Heart right ventricle (tissue), 16 donors: ENCODE data around the gene C19orf47. TPM values are rescaled to one million over a fixed set of nuclear protein-coding genes. Genes with fewer than 3 reads are reported as not detected.

Source experiments
- ATAC-seq, 8 donors: fragments of 200-7000 bp; cut with Tn5 transposase; one replicate each; pipeline ENCODE4 v1.9.1; 2020; ENCODE audit warnings: mild to moderate bottlenecking in 8 of 8, moderate library complexity in 8 of 8, moderate number of reproducible peaks in 1 of 8
- DNase-seq, 2 donors: peaks; one replicate each; pipeline ENCODE4 v3.0.0-alpha.2; 2020
- H3K27ac ChIP-seq, 10 donors: fragments of 200-600 bp; sonication (generic) in 2 of 10; one replicate each; pipeline versions ENCODE4 v1.5.0 to v1.8.0; 2020 to 2022; ENCODE audit warnings: mild to moderate bottlenecking in 3 of 10
- H3K27me3 ChIP-seq, 7 donors: fragments of 200-600 bp; one replicate each; pipeline ENCODE4 v1.8.0; 2021 to 2022; ENCODE audit warnings: mild to moderate bottlenecking in 2 of 7
- H3K36me3 ChIP-seq, 9 donors: fragments of 200-600 bp; sonication (generic) in 1 of 9; one replicate each; pipeline versions ENCODE4 v1.5.0 to v1.8.0; 2020 to 2022; ENCODE audit warnings: mild to moderate bottlenecking in 2 of 9
- H3K4me1 ChIP-seq, 9 donors: fragments of 200-600 bp; sonication (generic) in 1 of 9; one replicate each; pipeline versions ENCODE4 v1.5.0 to v1.8.0; 2020 to 2022; ENCODE audit warnings: mild to moderate bottlenecking in 4 of 9
- H3K4me3 ChIP-seq, 10 donors: fragments of 200-600 bp; sonication (generic) in 2 of 10; one replicate each; pipeline versions ENCODE4 v1.5.0 to v1.8.0; 2020 to 2022; ENCODE audit warnings: mild to moderate bottlenecking in 7 of 10, moderate library complexity in 2 of 10
- H3K9me3 ChIP-seq, 11 donors: fragments of 200-600 bp in 10 of 11; sonication (generic) in 2 of 11; one replicate each; pipeline versions ENCODE4 v1.5.0 to v1.8.0; 2013 to 2022; ENCODE audit warnings: mild to moderate bottlenecking in 2 of 11, control low read depth in 1 of 11, moderate library complexity in 1 of 11
- CTCF ChIP-seq, 9 donors: fragments of 200-600 bp; sonication (generic) in 2 of 9; IDR thresholded peaks; one replicate each; pipeline versions ENCODE4 v1.5.0 to v1.8.0; 2021 to 2022; ENCODE audit warnings: antibody characterized with exemption in 9 of 9, mild to moderate bottlenecking in 5 of 9, moderate library complexity in 1 of 9
- WGBS, 2 donors: extraction: QIAGEN DNeasy Blood & Tissue Kit; methylation state at CpG; one replicate each; pipeline ENCODE4 v1.1.7; 2013; ENCODE audit warnings: inconsistent platforms in 1 of 2; 5-methylcytosine and 5-hydroxymethylcytosine counted together
- intact Hi-C, 10 donors: fragments of 100-400 bp; cut with DNase I; formaldehyde crosslinking; loops; one replicate each; pipeline versions ENCODE4 v1.11.1 to v1.14.2; 2022
- polyA plus RNA-seq, 2 donors: library from polyadenylated mRNA; stranded (reverse); fragments of 200-250 nt; gene quantifications; one replicate each; pipeline ENCODE4 v1.2.3, GENCODE V29; 2013
- total RNA-seq, 10 donors: library from RNA; stranded (reverse); fragmentation: NEBNext Ultra II Directional in 3 of 10; extraction: Animal tissue kit (Norgen Biotek cat#: 25700) in 3 of 10; gene quantifications; one replicate each; pipeline versions ENCODE4 v1.2.1 to v1.2.4, GENCODE V29; 2021 to 2023
- donor health status: Arrhythmogenic right ventricular cardiomyopathy.
- donor health status: ischemic (EF 13 %, LVEDD 7.1; RV severe dilation, severe dysfunction).
- donor health status: healthy with polysubstance abuse.
- donor health status: DM: no; HTN: yes; CAD: no.
- donor health status: DM: no; HTN: no; CAD: no.
- donor health status: ischemic (EF 25% LVEDD 6.9; RV normal size, moderate dysfunction).
- donor health status: ischemic (EF 25% LVEDD 5.7; RV mildly dilated, moderate dysfunction).
- donor health status: healthy.
- donor health status: DM: yes; HTN: yes; CAD: no.
- donor health status: Ischemic cardiomyopathy.
- donor health status: ischemic (EF 35%, LVEDD 5.7; RV mildly dilated, moderate dysfunction).
- donor health status: nonischemic (EF 11% LVEDD 7.7; RV severe dilation, severe dysfunction).
- donor health status: DM: yes; HTN: yes; CAD: no.
- donor health status: PGD.
- donor health status: ischemic (EF 29% LVEDD 5.4; RV normal size, mild dysfunction).
- donor health status: nonischemic (EF 23%, LVEDD 6.1; RV moderate dilation, normal function).

The C19orf47 gene
- total and polyA plus RNA-seq, 12 donors, result 138 to 347 (median 150) TPM

- no peaks in the 10 kb centered on the region for H3K27me3 ChIP-seq
- H3K4me3 ChIP-seq, result no peak overlapping the region
- no peak overlapping the region for H3K27ac ChIP-seq
- H3K36me3 ChIP-seq, result peaks cover 0 to 3% (median 0%) of the 10 kb centered on the region in 9 donors
- H3K9me3 ChIP-seq, result no peaks in the 10 kb centered on the region
- 89 to 91% methylated on average over 14 of the region's 14 CpGs for WGBS, 2 donors
- intact Hi-C loops, result loop anchor here in 3 of 10 donors (5.0 kb wide), 2 partner anchors 39 to 44 kb away; no protein-coding TSS in a partner anchor
- TF ChIP-seq CTCF (IDR thresholded peaks at IDR 0.05), result no peak
- no peak for ATAC-seq
- H3K4me1 ChIP-seq, result peaks cover 0 to 6% (median 0%) of the 10 kb centered on the region in 9 donors
- no peak for DNase-seq
Measured at GRCh38 chr19:40395956-40396355, 47.8 kb upstream of the C19orf47 start.

- H3K27ac ChIP-seq, result no peak overlapping the region
- H3K9me3 ChIP-seq, result no peaks in the 10 kb centered on the region
- intact Hi-C loops, result loop anchor here in 3 of 10 donors (5.0 kb wide), 2 partner anchors 38 to 43 kb away; no protein-coding TSS in a partner anchor
- ATAC-seq (no peak), DNase-seq (no peak)
- no peaks in the 10 kb centered on the region for H3K27me3 ChIP-seq
- H3K36me3 ChIP-seq, result peaks cover 0 to 3% (median 0%) of the 10 kb centered on the region in 9 donors
- 81 to 83% methylated on average over 12 to 13 of the region's 13 CpGs for WGBS, 2 donors
- H3K4me1 ChIP-seq, result peaks cover 0 to 6% (median 0%) of the 10 kb centered on the region in 9 donors
- H3K4me3 ChIP-seq, result no peak overlapping the region
- TF ChIP-seq CTCF (IDR thresholded peaks at IDR 0.05), result no peak
Measured at GRCh38 chr19:40394816-40395210, 46.6 kb upstream of the C19orf47 start.

DNA sequence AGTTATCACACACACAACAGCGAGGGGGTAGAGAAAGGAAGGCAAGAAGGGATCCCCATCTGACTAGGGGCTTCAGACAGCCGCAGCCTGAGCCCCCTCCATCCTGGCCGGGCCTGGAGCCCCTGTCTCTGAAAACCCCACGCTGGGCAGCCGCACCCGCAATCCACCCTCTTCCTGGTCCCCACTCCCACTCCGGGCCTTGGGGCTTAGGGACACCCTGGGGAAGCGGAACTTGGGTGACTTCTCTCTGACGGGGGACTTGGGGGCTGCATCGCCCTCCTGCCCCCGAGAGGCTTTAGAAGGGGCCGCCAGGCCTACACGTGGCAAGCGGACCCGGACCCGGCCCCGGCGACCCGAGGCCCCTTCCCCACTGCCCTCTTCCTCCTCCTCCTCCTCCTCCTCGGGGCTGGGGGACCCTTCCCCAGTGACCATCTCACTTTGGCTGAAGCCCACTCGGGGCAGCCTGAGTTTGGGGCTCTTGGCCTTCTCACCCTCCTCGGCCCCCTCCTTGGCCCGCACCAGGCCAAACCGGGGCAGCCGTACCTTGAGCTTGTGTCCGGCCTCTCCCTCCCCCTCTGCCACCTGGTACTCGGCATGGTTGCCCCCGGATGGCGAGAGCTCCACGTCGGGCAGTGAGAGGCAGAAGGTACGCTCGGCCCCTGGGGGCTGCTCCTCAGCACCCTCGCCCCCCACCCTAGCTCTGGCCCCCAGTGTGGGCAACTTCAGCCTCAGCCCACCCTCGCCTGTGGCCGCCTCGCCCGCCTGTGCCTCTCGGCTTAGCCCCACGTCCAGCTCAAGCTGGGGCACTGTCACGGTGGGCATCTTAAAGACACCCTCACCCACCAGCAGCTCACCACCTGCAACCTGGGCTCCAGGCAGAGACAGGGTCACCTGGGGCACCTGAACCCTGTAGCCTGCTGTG lies 46.0 kb upstream of the C19orf47 start:
- Histone ChIP-seq H3K4me3 (no peak overlapping the region), H3K27ac (no peak overlapping the region), H3K4me1 (peaks cover 0 to 6% (median 0%) of the 10 kb centered on the region in 9 donors), H3K36me3 (peaks cover 0 to 3% (median 0%) of the 10 kb centered on the region in 9 donors), H3K27me3 (no peaks in the 10 kb centered on the region), H3K9me3 (no peaks in the 10 kb centered on the region)
- no peak for ATAC-seq
- TF ChIP-seq CTCF (IDR thresholded peaks at IDR 0.05), result no peak
- DNase-seq, result no peak
- WGBS, 2 donors, result 91 to 92% methylated on average over 40 to 41 of the region's 41 CpGs
- intact Hi-C loops, result no loop called here

DNA sequence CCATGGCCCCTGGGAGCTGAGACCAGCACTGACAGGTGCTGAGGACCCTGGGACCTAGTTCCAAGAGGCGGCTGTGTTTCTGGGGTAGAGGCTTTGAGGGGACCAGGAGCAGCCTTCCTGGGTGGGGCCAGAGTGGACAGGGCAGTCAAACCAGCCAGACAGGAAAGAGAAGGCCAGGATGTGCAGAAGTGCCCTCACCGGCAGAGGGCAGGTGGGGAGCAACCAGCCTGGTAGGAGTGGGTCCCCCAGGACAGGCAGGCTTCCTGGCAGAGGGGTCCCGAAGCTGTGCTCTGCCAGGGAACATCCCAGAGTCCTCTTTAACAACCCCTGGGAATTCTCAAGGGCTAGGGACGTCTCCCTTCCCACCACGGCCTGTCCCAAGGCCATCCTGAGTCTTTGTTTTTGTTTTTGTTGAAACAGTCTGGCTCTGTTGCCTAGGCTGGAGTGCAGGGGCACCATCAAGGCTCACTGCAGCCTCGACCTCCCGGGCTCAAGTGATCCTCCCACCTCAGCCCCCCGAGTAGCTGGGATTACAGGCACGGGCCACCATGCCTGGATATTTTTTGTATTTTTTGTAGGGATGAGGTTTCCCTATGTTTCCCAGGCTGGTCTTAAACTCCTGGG lies 44.8 kb upstream of the C19orf47 start:
- DNase-seq, result no peak
- Histone ChIP-seq H3K27me3 (no peaks in the 10 kb centered on the region), H3K9me3 (no peaks in the 10 kb centered on the region), H3K4me3 (no peak overlapping the region), H3K36me3 (peaks cover 0 to 3% (median 0%) of the 10 kb centered on the region in 9 donors), H3K27ac (no peak overlapping the region), H3K4me1 (peaks cover 0 to 6% (median 0%) of the 10 kb centered on the region in 9 donors)
- peak in 5 of 9 donors; percentile 17 to 32 (median 21) for TF ChIP-seq CTCF (IDR thresholded peaks at IDR 0.05)
- WGBS, 2 donors, result 45 to 52% methylated on average over 9 of the region's 9 CpGs
- peak in 5 of 8 donors; percentile 18 to 55 (median 37) for ATAC-seq
- intact Hi-C loops, result no loop called here
